Panc1 (cell line): ENCODE measurements around the gene UBIAD1. TPM values are rescaled to one million over a fixed set of nuclear protein-coding genes. Genes with fewer than 3 reads are reported as not detected.

Experiments
- ATAC-seq: fragments of 200-7000 bp; cut with Tn5 transposase; 2 replicates; pipeline ENCODE4 v1.9.1; 2020; ENCODE audit warnings: mild to moderate bottlenecking, moderate library complexity
- BruUV-seq: library from RNA; stranded (reverse); fragments of 400-500 nt; replicated peaks from 2 replicates; lab custom pipeline; 2021; lab: Mats Ljungman, UMichigan
- CTCF ChIA-PET: fragments of 300-600 bp; sonication (Branson Sonifier 250); formaldehyde crosslinking; loops from one replicate; lab custom pipeline; 2022; ENCODE audit warnings: antibody characterized with exemption; lab: Charles Lee
- POLR2A ChIA-PET: fragments of 300-600 bp; sonication (Branson Sonifier 250); formaldehyde crosslinking; loops from one replicate; lab custom pipeline; 2022; ENCODE audit warnings: antibody characterized with exemption; lab: Charles Lee
- DNase-seq: peaks from one replicate; pipeline ENCODE4 v3.0.0-alpha.2; 2010; ENCODE audit warnings: low read depth, low spot score
- H3K27ac ChIP-seq: 2 replicates; pipeline ENCODE4 v1.5.1; 2011; ENCODE audit warnings: mild to moderate bottlenecking, low read length, inconsistent platforms
- H3K27me3 ChIP-seq: fragments of 200-500 bp; sonication (Bioruptor generic); 2 replicates; pipeline ENCODE4 v1.6.0; 2014; ENCODE audit warnings: low read length, inconsistent platforms; ENCODE audit not compliant: control insufficient read depth, insufficient read depth
- H3K36me3 ChIP-seq: fragments of 200-500 bp; sonication (Bioruptor generic); 2 replicates; pipeline ENCODE4 v1.5.1; 2014; ENCODE audit warnings: inconsistent platforms, mild to moderate bottlenecking, low read length, moderate library complexity; ENCODE audit not compliant: control insufficient read depth, insufficient read depth
- H3K4me1 ChIP-seq: 2 replicates; pipeline ENCODE4 v1.5.1; 2011; ENCODE audit warnings: inconsistent platforms, mild to moderate bottlenecking, low read length, moderate library complexity; ENCODE audit not compliant: control insufficient read depth, insufficient read depth
- H3K4me3 ChIP-seq, 2 experiments: 2 replicates each; pipeline ENCODE4 v1.5.1; 2011 to 2012; ENCODE audit warnings: low read depth in 2 of 2, low read length in 2 of 2, mild to moderate bottlenecking in 2 of 2, inconsistent platforms in 1 of 2, moderate library complexity in 1 of 2
- H3K9me3 ChIP-seq: fragments of 200-500 bp; sonication (Bioruptor generic); 2 replicates; pipeline ENCODE4 v1.5.1; 2014; ENCODE audit warnings: low read depth, mild to moderate bottlenecking, inconsistent platforms, low read length, moderate library complexity; ENCODE audit not compliant: control insufficient read depth, insufficient read depth
- POLR2AphosphoS5 ChIP-seq: IDR thresholded peaks from 2 replicates; pipeline ENCODE4 v1.6.1; 2012; ENCODE audit warnings: mild to moderate bottlenecking, low read depth, low read length, moderate library complexity
- SIN3A ChIP-seq: IDR thresholded peaks from 2 replicates; pipeline ENCODE4 v1.6.1; 2012; ENCODE audit warnings: low read depth, mild to moderate bottlenecking, low read length, moderate library complexity, borderline replicate concordance; ENCODE audit not compliant: insufficient read depth
- TCF7L2 ChIP-seq: IDR thresholded peaks from 2 replicates; pipeline ENCODE4 v1.6.1; 2011; ENCODE audit warnings: mild to moderate bottlenecking, low read depth, low read length, inconsistent platforms
- in situ Hi-C: cut with HindIII; loops from 2 replicates; pipeline ENCODE4 v1.10.0; 2016; ENCODE audit warnings: low sequenced_read_pairs, low pct_unique_long_range_greater_than_20kb
- intact Hi-C: fragments of 100-400 bp; cut with micrococcal nuclease; formaldehyde crosslinking; loops from one replicate; pipeline ENCODE4 v1.10.0; 2022; ENCODE audit not compliant: unreplicated experiment
- total RNA-seq: library from RNA; stranded (reverse); gene quantifications from one replicate; pipeline ENCODE4 v1.2.1, GENCODE V29; 2021; ENCODE audit not compliant: unreplicated experiment
- TF ChIP-seq, protein P1 (sequence below), 2 experiments: IDR thresholded peaks; 2 replicates each; pipeline ENCODE4 v1.6.1; 2011 to 2012; ENCODE audit warnings: low read depth in 2 of 2, control low read depth in 1 of 2, low read length in 1 of 2, mild to moderate bottlenecking in 1 of 2, moderate library complexity in 1 of 2; ENCODE audit not compliant: insufficient read depth in 1 of 2
- TF ChIP-seq, protein P2 (sequence below): fragments of 450-650 bp; IDR thresholded peaks from 2 replicates; pipeline ENCODE4 v1.5.1; 2017; ENCODE audit warnings: mild to moderate bottlenecking

UBIAD1 gene
- total RNA-seq, 1 experiment from 2014 or later: 24.7 TPM

DNA sequence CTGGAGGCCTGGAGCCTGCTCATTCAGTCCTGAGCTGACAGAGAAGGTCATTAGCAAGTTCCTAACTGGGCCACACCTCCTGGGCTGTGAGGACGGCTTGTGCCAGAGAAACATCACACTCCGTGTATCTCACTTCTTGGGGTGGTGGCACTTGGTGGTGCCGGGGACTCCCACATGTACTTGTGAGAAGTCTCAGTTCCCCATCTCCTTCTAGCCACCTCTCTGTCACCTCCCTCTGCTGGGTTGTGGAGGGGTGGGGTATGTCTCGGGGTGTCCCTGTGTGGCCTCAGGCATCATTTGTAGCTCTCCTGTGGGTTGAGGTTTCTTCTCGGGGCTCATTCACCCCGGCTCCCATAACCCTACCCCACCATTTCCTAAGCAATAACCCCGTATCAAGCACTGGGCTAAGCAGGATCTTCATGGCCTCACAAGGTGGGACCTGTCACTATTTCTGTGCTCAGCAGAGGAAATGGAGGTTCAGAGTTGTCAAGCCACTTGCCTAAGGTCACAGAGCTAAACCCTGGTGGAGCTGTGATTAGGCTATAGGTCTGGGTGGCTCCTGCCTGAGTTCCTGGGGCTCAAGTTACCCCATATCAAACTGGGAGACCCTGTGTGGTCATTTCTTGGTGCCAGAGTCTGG is 62.5 kb downstream of the UBIAD1 start:
- Histone ChIP-seq H3K9me3 (no peaks in the 10 kb centered on the region), H3K4me3 (no peak overlapping the region), H3K4me1 (no peaks in the 10 kb centered on the region), H3K27ac (no peak overlapping the region), H3K27me3 (no peaks in the 10 kb centered on the region), H3K36me3 (no peaks in the 10 kb centered on the region)
- intact Hi-C loops (loop anchor here (10.0 kb wide), 2 partner anchors 139 to 309 kb away; partner anchors contain the start of gene DISP3), in situ Hi-C loops (no loop called here)
- POLR2A ChIA-PET: no interaction called here
- no peak for DNase-seq
- ATAC-seq: no peak
- TF ChIP-seq TCF7L2 (no peak), SIN3A (no peak)
- CTCF ChIA-PET: interaction anchor here (0.6 kb wide), 1 partner anchor 14 kb away, joined by 5 read pairs; no protein-coding TSS in a partner anchor
- no TSS peak for BruUV-seq

DNA sequence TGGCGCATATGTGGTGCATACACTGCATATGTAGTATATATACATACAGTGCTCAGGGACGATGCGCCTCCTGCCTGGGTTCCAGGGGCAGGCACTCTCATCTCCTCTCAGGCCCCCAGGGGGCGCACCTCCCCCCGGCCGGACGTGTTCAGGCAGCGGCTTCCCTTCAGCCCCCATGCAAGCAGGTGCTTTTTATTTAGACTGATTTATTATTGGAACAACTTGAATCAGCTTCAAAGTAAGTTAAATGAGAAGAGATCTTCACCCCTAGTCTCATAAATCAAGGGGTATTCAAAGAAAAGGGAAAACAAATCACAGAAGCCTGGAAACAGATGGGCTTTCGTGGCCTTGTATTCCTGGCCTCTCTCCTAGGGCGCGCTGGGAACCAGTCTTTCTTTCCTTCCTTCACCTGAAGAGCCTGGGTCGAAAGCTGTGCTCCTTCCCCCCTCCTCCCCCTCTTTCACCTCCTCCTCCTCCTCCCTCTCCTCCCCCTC is 64.6 kb downstream of the UBIAD1 start:
- intact Hi-C loops (loop anchor here (10.0 kb wide), 2 partner anchors 137 to 307 kb away; partner anchors contain the start of gene DISP3), in situ Hi-C loops (no loop called here)
- DNase-seq (peak; percentile 18), ATAC-seq (peak; percentile 84)
- TF ChIP-seq SIN3A (no peak), POLR2AphosphoS5 (no peak), TCF7L2 (no peak)
- TF ChIP-seq, protein P1, sequence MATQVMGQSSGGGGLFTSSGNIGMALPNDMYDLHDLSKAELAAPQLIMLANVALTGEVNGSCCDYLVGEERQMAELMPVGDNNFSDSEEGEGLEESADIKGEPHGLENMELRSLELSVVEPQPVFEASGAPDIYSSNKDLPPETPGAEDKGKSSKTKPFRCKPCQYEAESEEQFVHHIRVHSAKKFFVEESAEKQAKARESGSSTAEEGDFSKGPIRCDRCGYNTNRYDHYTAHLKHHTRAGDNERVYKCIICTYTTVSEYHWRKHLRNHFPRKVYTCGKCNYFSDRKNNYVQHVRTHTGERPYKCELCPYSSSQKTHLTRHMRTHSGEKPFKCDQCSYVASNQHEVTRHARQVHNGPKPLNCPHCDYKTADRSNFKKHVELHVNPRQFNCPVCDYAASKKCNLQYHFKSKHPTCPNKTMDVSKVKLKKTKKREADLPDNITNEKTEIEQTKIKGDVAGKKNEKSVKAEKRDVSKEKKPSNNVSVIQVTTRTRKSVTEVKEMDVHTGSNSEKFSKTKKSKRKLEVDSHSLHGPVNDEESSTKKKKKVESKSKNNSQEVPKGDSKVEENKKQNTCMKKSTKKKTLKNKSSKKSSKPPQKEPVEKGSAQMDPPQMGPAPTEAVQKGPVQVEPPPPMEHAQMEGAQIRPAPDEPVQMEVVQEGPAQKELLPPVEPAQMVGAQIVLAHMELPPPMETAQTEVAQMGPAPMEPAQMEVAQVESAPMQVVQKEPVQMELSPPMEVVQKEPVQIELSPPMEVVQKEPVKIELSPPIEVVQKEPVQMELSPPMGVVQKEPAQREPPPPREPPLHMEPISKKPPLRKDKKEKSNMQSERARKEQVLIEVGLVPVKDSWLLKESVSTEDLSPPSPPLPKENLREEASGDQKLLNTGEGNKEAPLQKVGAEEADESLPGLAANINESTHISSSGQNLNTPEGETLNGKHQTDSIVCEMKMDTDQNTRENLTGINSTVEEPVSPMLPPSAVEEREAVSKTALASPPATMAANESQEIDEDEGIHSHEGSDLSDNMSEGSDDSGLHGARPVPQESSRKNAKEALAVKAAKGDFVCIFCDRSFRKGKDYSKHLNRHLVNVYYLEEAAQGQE (IDR thresholded peaks at IDR 0.05; ENCODE audit: insufficient read depth in 1 of 2, low read depth in 2 of 2, low read length in 1 of 2): no peak
- TF ChIP-seq, protein P2, sequence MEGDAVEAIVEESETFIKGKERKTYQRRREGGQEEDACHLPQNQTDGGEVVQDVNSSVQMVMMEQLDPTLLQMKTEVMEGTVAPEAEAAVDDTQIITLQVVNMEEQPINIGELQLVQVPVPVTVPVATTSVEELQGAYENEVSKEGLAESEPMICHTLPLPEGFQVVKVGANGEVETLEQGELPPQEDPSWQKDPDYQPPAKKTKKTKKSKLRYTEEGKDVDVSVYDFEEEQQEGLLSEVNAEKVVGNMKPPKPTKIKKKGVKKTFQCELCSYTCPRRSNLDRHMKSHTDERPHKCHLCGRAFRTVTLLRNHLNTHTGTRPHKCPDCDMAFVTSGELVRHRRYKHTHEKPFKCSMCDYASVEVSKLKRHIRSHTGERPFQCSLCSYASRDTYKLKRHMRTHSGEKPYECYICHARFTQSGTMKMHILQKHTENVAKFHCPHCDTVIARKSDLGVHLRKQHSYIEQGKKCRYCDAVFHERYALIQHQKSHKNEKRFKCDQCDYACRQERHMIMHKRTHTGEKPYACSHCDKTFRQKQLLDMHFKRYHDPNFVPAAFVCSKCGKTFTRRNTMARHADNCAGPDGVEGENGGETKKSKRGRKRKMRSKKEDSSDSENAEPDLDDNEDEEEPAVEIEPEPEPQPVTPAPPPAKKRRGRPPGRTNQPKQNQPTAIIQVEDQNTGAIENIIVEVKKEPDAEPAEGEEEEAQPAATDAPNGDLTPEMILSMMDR: peak; percentile 91
- H3K9me3 ChIP-seq: no peaks in the 10 kb centered on the region
- H3K36me3 ChIP-seq: no peaks in the 10 kb centered on the region
- H3K27ac ChIP-seq: no peak overlapping the region
- H3K4me1 ChIP-seq: no peaks in the 10 kb centered on the region
- H3K4me3 ChIP-seq: no peak overlapping the region
- BruUV-seq: no TSS peak
- POLR2A ChIA-PET: no interaction called here
- no peaks in the 10 kb centered on the region for H3K27me3 ChIP-seq
- CTCF ChIA-PET: no interaction called here

Other genes starting within 250 kb of the UBIAD1 start
- 0.41 TPM for gene MASP2, start 226.0 kb upstream of the UBIAD1 start, total RNA-seq
- gene SRM, start 213.2 kb upstream of the UBIAD1 start, total RNA-seq: 249 TPM
- 93.1 TPM for gene EXOSC10, start 173.3 kb upstream of the UBIAD1 start, total RNA-seq
- not detected for gene ANGPTL7, start 83.8 kb upstream of the UBIAD1 start, total RNA-seq
- 71.2 TPM for gene MTOR, start 10.6 kb upstream of the UBIAD1 start, total RNA-seq
- 1.1 TPM for gene DISP3, start 206.0 kb downstream of the UBIAD1 start, total RNA-seq